Stomach (tissue), 4 donors: ENCODE measurements around the gene ANKRD52.

Experiments
- POLR2A ChIP-seq, 4 donors: fragments of 450-650 bp; IDR thresholded peaks; one replicate each; pipeline ENCODE4 v1.6.1; 2016; ENCODE audit warnings: antibody characterized with exemption in 4 of 4, control low read depth in 2 of 4, mild to moderate bottlenecking in 1 of 4, moderate library complexity in 1 of 4
- TF ChIP-seq, protein P1 (sequence below), 7 experiments: fragments of 450-650 bp in 4 of 7; fragments of 200-600 bp in 3 of 7; sonication (generic) in 3 of 7; IDR thresholded peaks; one replicate each; pipeline ENCODE4 v1.5.1; 2016 to 2019; ENCODE audit warnings: antibody characterized with exemption in 7 of 7, control low read depth in 2 of 7, mild to moderate bottlenecking in 1 of 7

- TF ChIP-seq, protein P1, sequence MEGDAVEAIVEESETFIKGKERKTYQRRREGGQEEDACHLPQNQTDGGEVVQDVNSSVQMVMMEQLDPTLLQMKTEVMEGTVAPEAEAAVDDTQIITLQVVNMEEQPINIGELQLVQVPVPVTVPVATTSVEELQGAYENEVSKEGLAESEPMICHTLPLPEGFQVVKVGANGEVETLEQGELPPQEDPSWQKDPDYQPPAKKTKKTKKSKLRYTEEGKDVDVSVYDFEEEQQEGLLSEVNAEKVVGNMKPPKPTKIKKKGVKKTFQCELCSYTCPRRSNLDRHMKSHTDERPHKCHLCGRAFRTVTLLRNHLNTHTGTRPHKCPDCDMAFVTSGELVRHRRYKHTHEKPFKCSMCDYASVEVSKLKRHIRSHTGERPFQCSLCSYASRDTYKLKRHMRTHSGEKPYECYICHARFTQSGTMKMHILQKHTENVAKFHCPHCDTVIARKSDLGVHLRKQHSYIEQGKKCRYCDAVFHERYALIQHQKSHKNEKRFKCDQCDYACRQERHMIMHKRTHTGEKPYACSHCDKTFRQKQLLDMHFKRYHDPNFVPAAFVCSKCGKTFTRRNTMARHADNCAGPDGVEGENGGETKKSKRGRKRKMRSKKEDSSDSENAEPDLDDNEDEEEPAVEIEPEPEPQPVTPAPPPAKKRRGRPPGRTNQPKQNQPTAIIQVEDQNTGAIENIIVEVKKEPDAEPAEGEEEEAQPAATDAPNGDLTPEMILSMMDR (IDR thresholded peaks at IDR 0.05): no peak
- TF ChIP-seq POLR2A (IDR thresholded peaks at IDR 0.05): no peak
Observed at GRCh38 chr12:56257071-56257470, 1.1 kb downstream of the ANKRD52 start.
